GM19193 (cell line): ENCODE measurements around the gene SMIM1.

Experiments
- POLR2A ChIP-seq: IDR thresholded peaks from 4 replicates; pipeline ENCODE4 v1.6.1; 2011; ENCODE audit not compliant: insufficient read depth, insufficient read length; ENCODE audit errors: extremely low read depth

The SMIM1 gene

GRCh38 chr1:3763351-3764125 lies 9.0 kb upstream of the SMIM1 start:
- no peak for TF ChIP-seq POLR2A

GRCh38 chr1:3767328-3767925 lies 5.1 kb upstream of the SMIM1 start:
- TF ChIP-seq POLR2A = no peak

DNA sequence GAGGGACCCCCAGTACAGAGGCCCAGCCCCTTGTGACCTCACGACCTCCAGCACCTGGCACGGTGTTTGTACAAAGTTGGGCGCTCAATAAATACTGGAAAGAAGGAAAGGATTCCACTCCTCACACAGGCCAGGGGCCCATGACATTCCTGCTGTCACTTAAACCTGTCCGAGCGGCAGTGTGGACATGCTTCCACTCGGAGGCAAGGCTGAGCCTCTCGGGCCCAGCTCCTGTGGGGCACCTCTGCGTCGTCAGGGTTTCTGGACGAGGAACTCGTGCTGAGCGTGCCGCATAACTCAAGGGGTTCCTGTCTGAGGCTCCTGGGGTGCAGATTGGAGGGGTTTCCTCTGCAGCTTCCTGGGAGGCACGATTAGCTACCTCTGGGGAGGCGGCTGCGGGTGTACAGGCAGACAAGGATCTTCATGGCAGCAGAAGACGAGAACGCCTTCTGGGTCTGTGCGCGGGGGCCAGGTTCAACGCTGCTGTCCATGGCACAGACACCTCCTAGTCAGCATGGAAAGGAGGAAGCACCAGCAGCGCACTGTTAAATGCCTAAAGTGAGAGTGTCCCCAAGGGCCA lies 3.6 kb upstream of the SMIM1 start:
- no peak for TF ChIP-seq POLR2A

DNA sequence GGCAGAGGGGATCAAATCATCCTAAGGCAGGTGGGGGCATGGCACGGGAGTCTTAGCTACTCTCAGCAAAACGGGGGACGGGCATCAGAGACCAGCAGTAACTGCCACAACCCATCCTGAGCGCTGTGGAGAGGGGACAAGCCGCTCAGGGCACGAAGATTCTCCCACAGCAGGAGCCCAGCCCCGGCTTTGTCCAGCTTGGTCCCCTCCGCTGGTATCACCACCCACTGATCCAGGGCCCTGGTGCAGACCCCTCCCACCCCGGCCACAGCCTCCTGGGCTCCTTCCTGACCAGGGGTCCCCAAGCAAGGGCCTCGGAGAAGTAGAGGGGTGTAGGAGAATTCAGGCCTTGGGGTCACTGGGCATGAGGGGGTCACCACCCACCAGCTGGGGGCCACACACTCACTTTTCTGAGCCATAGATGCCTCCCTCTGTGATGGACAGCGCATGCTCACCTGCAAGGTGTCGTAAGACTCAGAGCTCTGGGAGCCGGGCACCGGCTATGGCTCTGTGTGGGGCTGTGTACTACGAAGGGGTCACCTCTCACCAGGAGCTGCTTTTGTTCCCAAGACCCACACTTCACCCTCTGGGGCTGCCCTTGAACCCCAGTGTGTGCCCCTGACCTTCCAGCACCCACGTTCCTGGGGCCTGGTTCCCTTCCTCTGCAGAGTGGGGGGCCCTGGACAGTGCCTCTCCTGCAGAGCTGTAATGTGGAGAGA lies 2.3 kb upstream of the SMIM1 start:
- no peak for TF ChIP-seq POLR2A

GRCh38 chr1:3771108-3772026 lies 1.2 kb upstream of the SMIM1 start:
- TF ChIP-seq POLR2A = no peak

- peak; percentile 31 for TF ChIP-seq POLR2A
Observed at GRCh38 chr1:3772027-3772714, 378 bp upstream of the SMIM1 start.

DNA sequence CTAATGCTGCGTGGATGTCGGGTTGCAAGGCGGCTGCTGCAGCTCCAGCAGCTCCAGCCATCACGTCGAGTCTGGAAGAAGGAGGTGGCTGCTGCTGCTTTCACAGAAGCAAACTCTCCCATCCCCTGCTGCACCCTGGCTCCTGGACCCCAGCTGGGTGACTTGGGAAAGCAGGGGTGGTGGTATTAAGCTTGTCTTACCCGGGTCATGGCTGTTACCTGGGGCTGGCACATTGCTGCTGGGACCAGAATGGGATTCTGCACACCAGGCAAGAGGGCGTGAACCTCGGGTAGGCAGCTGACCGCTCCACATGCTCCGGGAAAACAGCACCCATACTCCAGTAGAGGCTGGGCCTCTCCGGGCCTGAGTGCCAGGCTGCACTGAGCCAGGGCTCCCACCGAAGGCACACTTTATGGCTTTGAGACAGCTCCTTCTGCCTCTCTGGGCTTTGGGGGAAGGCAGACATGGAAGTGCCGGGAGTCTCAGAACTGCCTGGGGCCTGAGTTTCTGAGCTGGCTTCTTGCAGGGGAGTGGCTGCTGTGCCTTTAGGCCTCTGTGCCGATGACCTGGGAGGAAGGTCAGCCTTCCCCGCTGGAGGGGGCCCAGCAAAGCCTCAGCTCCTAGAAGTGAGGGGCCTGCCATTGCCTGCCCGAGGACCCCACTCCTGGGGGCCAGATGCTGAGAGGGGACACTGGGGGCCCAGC lies 1.2 kb downstream of the SMIM1 start:
- no peak for TF ChIP-seq POLR2A

- no peak for TF ChIP-seq POLR2A
Observed at GRCh38 chr1:3774276-3774945, 1.9 kb downstream of the SMIM1 start.

DNA sequence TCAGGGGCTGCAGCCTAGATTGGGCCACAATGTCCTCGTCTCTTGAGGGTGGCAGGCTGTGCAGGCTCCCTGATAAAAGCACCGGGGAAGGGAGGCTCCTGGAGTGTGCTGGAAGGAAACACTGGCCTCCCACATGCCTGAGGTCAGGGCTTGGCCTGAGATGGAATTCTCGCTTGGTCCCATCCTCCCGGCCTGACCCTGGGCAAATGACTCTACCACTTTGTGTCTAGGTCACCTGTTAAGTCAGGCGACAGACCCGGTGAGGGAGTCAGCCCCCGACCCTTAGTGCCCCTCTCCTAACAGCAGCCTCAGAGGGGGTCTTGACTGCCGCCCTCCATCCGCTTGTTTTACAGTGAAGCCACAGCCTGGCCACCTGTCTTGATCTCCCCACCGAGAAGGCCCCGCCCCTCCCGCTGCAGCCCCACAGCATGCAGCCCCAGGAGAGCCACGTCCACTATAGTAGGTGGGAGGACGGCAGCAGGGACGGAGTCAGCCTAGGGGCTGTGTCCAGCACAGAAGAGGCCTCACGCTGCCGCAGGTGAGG lies 2.5 kb downstream of the SMIM1 start:
- no peak for TF ChIP-seq POLR2A

GRCh38 chr1:3775490-3776230 lies 3.1 kb downstream of the SMIM1 start:
- no peak for TF ChIP-seq POLR2A

GRCh38 chr1:3776231-3776961 lies 3.8 kb downstream of the SMIM1 start:
- TF ChIP-seq POLR2A = no peak

- TF ChIP-seq POLR2A = no peak
Observed at GRCh38 chr1:3777078-3777547, 4.6 kb downstream of the SMIM1 start.
